K562 (cell line): ENCODE data around the gene CELF6.

Experiments
- BCL6 ChIP-seq: fragments of 250-450 bp; sonication (Bioruptor Pico); IDR thresholded peaks from 2 replicates; pipeline ENCODE4 v1.4.0; 2020
- CTCF ChIP-seq, 3 experiments: IDR thresholded peaks in 2 of 3; conservative IDR thresholded peaks in 1 of 3; 2 replicates each; pipeline ENCODE4 v1.5.1; 2011 to 2012; ENCODE audit warnings: low read length in 3 of 3, mild to moderate bottlenecking in 3 of 3, control low read depth in 2 of 3, improper control_type of control experiment in 1 of 3, inconsistent platforms in 1 of 3, low read depth in 1 of 3, mixed read lengths in 1 of 3, moderate library complexity in 1 of 3; ENCODE audit not compliant: insufficient read depth in 2 of 3
- FOS ChIP-seq: IDR thresholded peaks from 3 replicates; pipeline ENCODE4 v1.6.1; 2011; ENCODE audit not compliant: insufficient read length; ENCODE audit errors: extremely low read depth
- GABPA ChIP-seq: fragments of 200-800 bp; sonication (Bioruptor generic); conservative IDR thresholded peaks from 2 replicates; pipeline ENCODE4 v1.6.1; 2016; ENCODE audit warnings: low read depth, missing genetic modification characterization, missing compliant biosample characterization
- GATA2 ChIP-seq: sonication (generic); formaldehyde crosslinking; IDR thresholded peaks from 2 replicates; pipeline ENCODE4 v1.4.0; 2020; ENCODE audit warnings: mild to moderate bottlenecking, missing genetic modification reagents
- MYC ChIP-seq, 2 experiments: fragments of 250-450 bp in 1 of 2; sonication (Bioruptor Pico) in 1 of 2; IDR thresholded peaks; 2 replicates each; pipeline versions ENCODE4 v1.5.1 to v1.6.1; 2012 to 2021; ENCODE audit warnings: low read depth in 2 of 2, borderline replicate concordance in 1 of 2, improper control_type of control experiment in 1 of 2, low read length in 1 of 2, mild to moderate bottlenecking in 1 of 2, moderate library complexity in 1 of 2
- NFRKB ChIP-seq: fragments of 450-650 bp; IDR thresholded peaks from 2 replicates; pipeline ENCODE4 v1.6.1; 2016; ENCODE audit warnings: low read depth
- POLR2A ChIP-seq: fragments of 450-650 bp; conservative IDR thresholded peaks from 2 replicates; pipeline ENCODE4 v1.6.1; 2016

GRCh38 chr15:72281713-72282112, 38.2 kb downstream of the CELF6 start:
- TF ChIP-seq BCL6 (no peak), POLR2A (no peak), FOS (no peak), GATA2 (CRISPR knock-in tag) (no peak), NFRKB (no peak), MYC (IDR thresholded peaks at IDR 0.05; ENCODE audit: low read depth, low read length) (no peak), MYC (CRISPR knock-in tag; IDR thresholded peaks at IDR 0.05; ENCODE audit: borderline replicate concordance, low read depth) (no peak), CTCF (IDR thresholded peaks at IDR 0.05 in 2 of 3, conservative IDR thresholded peaks at IDR 0.05 in 1 of 3; ENCODE audit: insufficient read depth in 2 of 3, low read depth in 1 of 3, low read length in 3 of 3) (no peak), GABPA (tag) (no peak)
